Kidney epithelial cell (primary cell): ENCODE results near the gene KATNB1. TPM values are rescaled to one million over a fixed set of nuclear protein-coding genes. Genes with fewer than 3 reads are reported as not detected.
"Not testable (repeated sequence)": the region's sequence is repeated elsewhere in the genome, so short reads cannot be mapped to it uniquely, and the experiment has no call there.

Experiments used
- DNase-seq: peaks from one replicate; pipeline ENCODE4 v3.0.0-alpha.2; 2010; ENCODE audit warnings: low read depth
- H3K27me3 ChIP-seq: 2 replicates; pipeline ENCODE4 v1.6.0; 2011; ENCODE audit warnings: low read length; ENCODE audit not compliant: control insufficient read depth, insufficient read depth
- H3K36me3 ChIP-seq: 2 replicates; pipeline ENCODE4 v1.5.1; 2011; ENCODE audit warnings: low read length; ENCODE audit not compliant: control insufficient read depth, insufficient read depth
- H3K4me3 ChIP-seq: 2 replicates; pipeline ENCODE4 v1.5.1; 2011; ENCODE audit warnings: low read depth, mild to moderate bottlenecking, control low read depth, low read length
- CTCF ChIP-seq: IDR thresholded peaks from 2 replicates; pipeline ENCODE4 v1.5.1; 2011; ENCODE audit warnings: mild to moderate bottlenecking, moderate library complexity, low read length, control low read depth, inconsistent platforms; ENCODE audit not compliant: insufficient read depth, poor library complexity, severe bottlenecking
- total RNA-seq: library from RNA; depleted of rRNA; stranded (reverse); fragments of >200 nt; gene quantifications from 2 replicates; pipeline ENCODE4 v1.2.3, GENCODE V29; 2015

The KATNB1 gene
- total RNA-seq, 1 donor from 2014 or later: 26.3 TPM

DNA sequence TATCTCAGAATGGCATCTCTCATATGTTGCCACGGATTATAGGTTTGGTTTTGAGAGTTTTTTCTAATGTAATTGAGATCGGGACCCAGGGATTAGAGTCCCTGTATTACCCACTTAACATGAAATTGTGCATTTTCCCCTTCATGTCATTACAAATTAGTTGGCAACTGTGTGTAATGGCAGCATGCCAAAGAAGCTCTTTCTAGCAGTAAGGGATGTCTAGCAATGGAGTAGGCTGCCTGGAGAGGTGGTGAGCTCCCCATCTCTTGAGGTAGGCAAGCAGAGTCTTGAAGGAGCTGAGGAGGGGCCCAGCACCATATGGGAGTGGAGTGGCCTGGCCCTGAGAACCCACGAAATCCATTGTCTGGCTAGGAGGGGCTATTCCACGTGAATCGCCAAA lies 10.0 kb upstream of the KATNB1 start:
- DNase-seq: no peak
- TF ChIP-seq CTCF: no peak

GRCh38 chr16:57725976-57726375 lies 9.6 kb upstream of the KATNB1 start:
- Histone ChIP-seq H3K4me3 (no peak overlapping the region), H3K27me3 (no peaks in the 10 kb centered on the region), H3K36me3 (no peaks in the 10 kb centered on the region)
- TF ChIP-seq CTCF: no peak
- no peak for DNase-seq

More for the DNA sequence above, 10.0 kb upstream of the KATNB1 start:
- Histone ChIP-seq H3K36me3 (no peaks in the 10 kb centered on the region), H3K4me3 (no peak overlapping the region), H3K27me3 (no peaks in the 10 kb centered on the region)

- no peak for TF ChIP-seq CTCF
- no peaks in the 10 kb centered on the region for H3K36me3 ChIP-seq
- no peaks in the 10 kb centered on the region for H3K27me3 ChIP-seq
- H3K4me3 ChIP-seq: no peak overlapping the region
- DNase-seq: no peak
These were observed 9.1 kb upstream of the KATNB1 start for GRCh38 chr16:57726433-57726947.

- DNase-seq: no peak
- H3K36me3 ChIP-seq: no peaks in the 10 kb centered on the region
- no peak overlapping the region for H3K4me3 ChIP-seq
- H3K27me3 ChIP-seq: no peaks in the 10 kb centered on the region
- no peak for TF ChIP-seq CTCF
These were observed 8.0 kb upstream of the KATNB1 start for GRCh38 chr16:57727610-57728009.

- no peaks in the 10 kb centered on the region for H3K36me3 ChIP-seq
- H3K27me3 ChIP-seq: no peaks in the 10 kb centered on the region
- no peak for TF ChIP-seq CTCF
- DNase-seq: no peak
- no peak overlapping the region for H3K4me3 ChIP-seq
These were observed 7.0 kb upstream of the KATNB1 start for GRCh38 chr16:57728336-57729181.

GRCh38 chr16:57729182-57729484 lies 6.4 kb upstream of the KATNB1 start:
- DNase-seq: no peak
- H3K36me3 ChIP-seq: no peaks in the 10 kb centered on the region
- TF ChIP-seq CTCF: no peak
- H3K27me3 ChIP-seq: no peaks in the 10 kb centered on the region
- H3K4me3 ChIP-seq: no peak overlapping the region

- not testable (repeated sequence) for DNase-seq, H3K36me3 ChIP-seq, H3K27me3 ChIP-seq, H3K4me3 ChIP-seq
These were observed 5.7 kb upstream of the KATNB1 start for GRCh38 chr16:57729852-57730251.
